ENCODE data around the gene HOPX.
"Not testable (repeated sequence)": the region's sequence is repeated elsewhere in the genome, so short reads cannot be mapped to it uniquely, and the experiment has no call there.

The HOPX gene

DNA sequence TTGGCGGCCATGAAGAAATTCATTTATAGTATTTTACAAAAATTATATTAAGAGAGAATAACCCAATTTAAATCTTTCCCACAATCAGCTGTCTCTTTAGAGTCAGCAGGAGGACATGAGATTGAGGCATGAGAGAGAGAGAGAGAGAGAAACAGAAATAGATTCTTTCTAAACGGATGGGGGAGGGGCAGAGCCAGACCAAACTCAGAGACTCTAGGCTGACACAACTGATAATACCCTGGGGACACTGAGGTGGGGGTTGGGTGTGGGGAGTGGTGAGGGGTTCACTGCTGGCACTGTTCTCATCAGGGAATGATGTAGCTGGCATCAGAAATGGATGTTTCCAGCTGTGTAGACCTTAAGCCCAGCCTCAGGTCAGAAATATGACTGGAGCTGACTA, 20.5 kb upstream of the HOPX start:
- no peaks in the 10 kb centered on the region for H3K9me3 ChIP-seq (ENCODE audit: control insufficient read depth, insufficient read depth, low read length)
- peaks cover 2% of the 10 kb centered on the region for H3K4me1 ChIP-seq (ENCODE audit: control insufficient read depth, insufficient read depth, low read length)
- H3K36me3 ChIP-seq (ENCODE audit: control insufficient read depth, insufficient read depth, low read length) = no peaks in the 10 kb centered on the region
- no peaks in the 10 kb centered on the region for H3K27me3 ChIP-seq (ENCODE audit: control insufficient read depth, insufficient read depth, low read length)
- no peak overlapping the region for H3K4me3 ChIP-seq (ENCODE audit: low read depth, low read length)
- no peak overlapping the region for H3K9ac ChIP-seq (ENCODE audit: low read depth, low read length)

DNA sequence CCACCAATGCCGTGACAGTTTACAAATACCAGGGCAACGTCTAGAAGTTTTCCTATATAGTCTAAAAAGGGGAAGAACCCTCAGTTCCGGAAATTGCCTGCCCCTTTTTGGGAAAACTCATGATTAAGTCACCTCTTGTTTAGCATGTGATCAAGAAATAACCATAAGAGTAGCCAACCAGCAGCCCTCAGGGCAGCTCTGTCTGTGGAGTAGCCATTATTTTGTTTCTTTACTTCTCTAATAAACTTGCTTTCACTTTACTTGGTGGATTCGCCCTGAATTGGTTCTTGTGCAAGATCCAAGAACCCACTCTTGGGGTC, 20.0 kb upstream of the HOPX start:
- Histone ChIP-seq H3K36me3 (ENCODE audit: control insufficient read depth, insufficient read depth, low read length) (no peaks in the 10 kb centered on the region), H3K9ac (ENCODE audit: low read depth, low read length) (no peak overlapping the region), H3K9me3 (ENCODE audit: control insufficient read depth, insufficient read depth, low read length) (no peaks in the 10 kb centered on the region), H3K4me1 (ENCODE audit: control insufficient read depth, insufficient read depth, low read length) (peaks cover 2% of the 10 kb centered on the region), H3K27me3 (ENCODE audit: control insufficient read depth, insufficient read depth, low read length) (no peaks in the 10 kb centered on the region), H3K4me3 (ENCODE audit: low read depth, low read length) (no peak overlapping the region)

DNA sequence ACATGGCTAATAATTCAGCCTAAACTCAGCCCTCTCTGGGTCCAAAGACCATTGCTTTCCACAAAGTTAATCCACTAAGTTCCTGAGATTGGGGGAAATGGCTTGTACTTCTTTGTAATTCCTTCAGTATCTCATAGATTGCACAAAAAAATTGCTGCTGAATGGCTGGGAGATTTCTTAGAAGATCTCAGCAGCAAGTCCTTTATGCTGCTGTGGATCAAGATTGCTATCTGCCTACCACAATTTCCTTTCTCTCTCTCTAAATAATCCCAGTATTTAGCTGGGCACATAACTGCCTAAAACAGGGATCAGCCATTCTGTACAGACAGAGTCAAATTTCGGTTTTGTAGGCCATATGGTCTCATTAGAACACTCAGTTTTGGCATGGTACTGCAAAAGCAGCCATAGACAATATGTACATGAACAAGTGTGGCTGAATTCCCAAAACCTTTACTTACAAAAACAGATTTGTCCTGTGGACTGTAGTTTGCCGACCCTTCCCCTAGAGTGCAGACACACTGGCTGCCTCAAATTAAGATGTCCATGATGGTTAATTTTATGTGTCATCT, 18.5 kb upstream of the HOPX start:
- Histone ChIP-seq H3K9ac (ENCODE audit: low read depth, low read length) (no peak overlapping the region), H3K27me3 (ENCODE audit: control insufficient read depth, insufficient read depth, low read length) (no peaks in the 10 kb centered on the region), H3K36me3 (ENCODE audit: control insufficient read depth, insufficient read depth, low read length) (no peaks in the 10 kb centered on the region), H3K4me1 (ENCODE audit: control insufficient read depth, insufficient read depth, low read length) (peaks cover 2% of the 10 kb centered on the region), H3K9me3 (ENCODE audit: control insufficient read depth, insufficient read depth, low read length) (no peaks in the 10 kb centered on the region), H3K4me3 (ENCODE audit: low read depth, low read length) (no peak overlapping the region)

DNA sequence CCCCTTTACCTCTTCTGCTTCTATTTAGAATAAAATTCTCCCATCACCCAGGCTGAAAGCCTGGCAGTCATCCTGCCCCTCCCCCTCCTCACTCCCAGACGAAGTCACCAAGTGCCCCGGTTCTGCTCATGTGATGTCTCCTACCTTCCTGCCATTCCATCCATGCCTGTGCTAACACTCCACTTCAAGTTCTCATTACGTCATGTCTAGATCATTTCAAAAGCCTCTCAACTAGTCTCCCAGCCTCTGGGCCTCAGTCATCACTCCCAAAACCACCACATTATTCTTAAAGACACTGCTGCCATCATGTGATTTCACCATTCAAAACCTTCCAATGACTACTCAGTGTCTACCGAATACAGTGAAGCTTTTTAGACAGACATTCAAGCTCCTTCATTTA, 17.2 kb upstream of the HOPX start:
- no peak overlapping the region for H3K9ac ChIP-seq (ENCODE audit: low read depth, low read length)
- no peaks in the 10 kb centered on the region for H3K9me3 ChIP-seq (ENCODE audit: control insufficient read depth, insufficient read depth, low read length)
- H3K27me3 ChIP-seq (ENCODE audit: control insufficient read depth, insufficient read depth, low read length) = no peaks in the 10 kb centered on the region
- no peaks in the 10 kb centered on the region for H3K36me3 ChIP-seq (ENCODE audit: control insufficient read depth, insufficient read depth, low read length)
- H3K4me3 ChIP-seq (ENCODE audit: low read depth, low read length) = no peak overlapping the region
- H3K4me1 ChIP-seq (ENCODE audit: control insufficient read depth, insufficient read depth, low read length) = no peaks in the 10 kb centered on the region

- H3K36me3 ChIP-seq (ENCODE audit: control insufficient read depth, insufficient read depth, low read length) = no peaks in the 10 kb centered on the region
Observed at GRCh38 chr4:56696056-56696455, 15.0 kb upstream of the HOPX start.

DNA sequence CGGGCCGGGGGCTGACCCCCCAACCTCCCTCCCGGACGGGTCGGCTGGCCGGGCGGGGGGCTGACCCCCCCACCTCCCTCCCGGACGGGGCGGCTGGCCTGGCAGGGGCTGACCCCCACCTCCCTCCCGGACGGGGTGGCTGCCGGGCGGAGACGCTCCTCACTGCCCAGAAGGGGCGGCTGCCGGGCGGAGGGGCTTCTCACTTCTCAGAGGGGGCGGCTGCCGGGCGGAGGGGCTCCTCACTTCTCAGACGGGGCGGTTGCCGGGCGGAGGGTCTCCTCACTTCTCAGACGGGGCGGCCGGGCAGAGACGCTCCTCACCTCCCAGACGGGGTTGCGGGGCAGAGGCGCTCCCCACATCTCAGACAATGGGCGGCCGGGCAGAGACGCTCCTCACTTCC, 12.4 kb upstream of the HOPX start:
- not testable (repeated sequence) for H3K9me3 ChIP-seq (ENCODE audit: control insufficient read depth, insufficient read depth, low read length); H3K9ac ChIP-seq (ENCODE audit: low read depth, low read length); H3K27me3 ChIP-seq (ENCODE audit: control insufficient read depth, insufficient read depth, low read length); H3K36me3 ChIP-seq (ENCODE audit: control insufficient read depth, insufficient read depth, low read length); H3K4me1 ChIP-seq (ENCODE audit: control insufficient read depth, insufficient read depth, low read length); H3K4me3 ChIP-seq (ENCODE audit: low read depth, low read length)

More at GRCh38 chr4:56696056-56696455, 15.0 kb upstream of the HOPX start:
- H3K9ac ChIP-seq (ENCODE audit: low read depth, low read length) = no peak overlapping the region
- no peaks in the 10 kb centered on the region for H3K4me1 ChIP-seq (ENCODE audit: control insufficient read depth, insufficient read depth, low read length)
- H3K4me3 ChIP-seq (ENCODE audit: low read depth, low read length) = no peak overlapping the region
- H3K27me3 ChIP-seq (ENCODE audit: control insufficient read depth, insufficient read depth, low read length) = no peaks in the 10 kb centered on the region
- no peaks in the 10 kb centered on the region for H3K9me3 ChIP-seq (ENCODE audit: control insufficient read depth, insufficient read depth, low read length)

- no peaks in the 10 kb centered on the region for H3K36me3 ChIP-seq (ENCODE audit: control insufficient read depth, insufficient read depth, low read length)
- H3K4me1 ChIP-seq (ENCODE audit: control insufficient read depth, insufficient read depth, low read length) = peaks cover 2% of the 10 kb centered on the region
- H3K27me3 ChIP-seq (ENCODE audit: control insufficient read depth, insufficient read depth, low read length) = no peaks in the 10 kb centered on the region
- no peaks in the 10 kb centered on the region for H3K9me3 ChIP-seq (ENCODE audit: control insufficient read depth, insufficient read depth, low read length)
- no peak overlapping the region for H3K4me3 ChIP-seq (ENCODE audit: low read depth, low read length)
- H3K9ac ChIP-seq (ENCODE audit: low read depth, low read length) = no peak overlapping the region
Observed at GRCh38 chr4:56692576-56692975, 11.5 kb upstream of the HOPX start.

DNA sequence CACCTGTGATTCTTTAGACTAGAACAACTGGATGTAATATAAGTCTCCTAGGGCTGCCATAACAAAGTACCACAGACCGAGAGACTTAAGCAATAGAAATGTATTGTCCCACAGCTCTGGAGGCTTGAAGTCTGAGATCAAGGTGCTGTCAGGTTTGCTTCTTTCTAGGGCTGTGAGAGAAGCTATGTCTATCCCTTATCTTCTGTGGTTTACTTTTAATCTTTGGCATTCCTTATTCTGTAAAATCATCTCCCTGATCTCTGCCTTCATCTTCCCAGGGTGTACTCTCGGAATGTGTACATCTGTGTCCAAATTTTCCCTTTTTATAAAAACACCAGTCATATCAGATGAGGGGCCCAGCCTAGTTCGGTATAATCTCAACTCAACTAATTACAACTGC, 10.3 kb upstream of the HOPX start:
- H3K27me3 ChIP-seq (ENCODE audit: control insufficient read depth, insufficient read depth, low read length) = no peaks in the 10 kb centered on the region
- H3K4me1 ChIP-seq (ENCODE audit: control insufficient read depth, insufficient read depth, low read length) = peaks cover 2% of the 10 kb centered on the region
- no peaks in the 10 kb centered on the region for H3K9me3 ChIP-seq (ENCODE audit: control insufficient read depth, insufficient read depth, low read length)
- H3K36me3 ChIP-seq (ENCODE audit: control insufficient read depth, insufficient read depth, low read length) = no peaks in the 10 kb centered on the region
- no peak overlapping the region for H3K4me3 ChIP-seq (ENCODE audit: low read depth, low read length)
- H3K9ac ChIP-seq (ENCODE audit: low read depth, low read length) = no peak overlapping the region

- Histone ChIP-seq H3K36me3 (ENCODE audit: control insufficient read depth, insufficient read depth, low read length) (no peaks in the 10 kb centered on the region), H3K4me1 (ENCODE audit: control insufficient read depth, insufficient read depth, low read length) (peaks cover 2% of the 10 kb centered on the region), H3K9me3 (ENCODE audit: control insufficient read depth, insufficient read depth, low read length) (no peaks in the 10 kb centered on the region), H3K4me3 (ENCODE audit: low read depth, low read length) (no peak overlapping the region), H3K27me3 (ENCODE audit: control insufficient read depth, insufficient read depth, low read length) (no peaks in the 10 kb centered on the region), H3K9ac (ENCODE audit: low read depth, low read length) (no peak overlapping the region)
Observed at GRCh38 chr4:56690393-56690792, 9.3 kb upstream of the HOPX start.

DNA sequence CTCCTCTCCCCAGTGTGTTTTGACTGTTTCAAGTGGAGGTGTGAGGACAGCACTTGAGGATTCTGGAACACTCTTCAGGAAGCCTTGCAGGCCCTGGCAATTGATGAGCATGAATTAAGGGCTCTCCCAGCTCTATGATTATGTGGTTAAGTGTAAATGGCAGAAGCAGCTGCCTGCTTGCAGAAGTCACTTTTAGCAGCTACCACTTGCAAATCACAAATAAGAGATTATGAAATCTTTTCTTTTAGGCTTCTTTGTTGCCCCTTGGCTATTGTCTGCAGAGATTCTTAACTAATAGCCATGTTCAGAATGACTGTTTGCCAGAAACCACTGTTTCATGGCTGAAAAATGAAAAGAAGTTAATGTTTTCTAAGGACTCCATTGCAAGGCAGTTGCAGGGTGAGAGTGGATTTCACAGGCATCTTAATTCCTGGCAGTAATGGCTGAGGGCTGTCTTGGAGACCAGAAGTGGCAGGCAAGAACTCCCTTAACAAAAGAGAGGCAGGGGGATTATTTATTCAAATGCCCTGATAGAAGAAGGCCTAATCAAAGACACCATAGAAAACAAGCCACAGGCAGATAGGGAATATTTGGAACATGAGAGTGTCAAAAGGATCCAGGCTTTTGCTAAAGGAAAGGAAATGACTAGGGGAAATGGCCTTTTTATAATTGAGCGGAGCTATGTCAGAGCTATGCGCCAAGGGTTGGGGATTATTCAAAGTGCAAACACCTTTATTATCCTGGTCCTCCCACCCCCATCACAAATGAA, 8.3 kb upstream of the HOPX start:
- Histone ChIP-seq H3K4me1 (ENCODE audit: control insufficient read depth, insufficient read depth, low read length) (peaks cover 2% of the 10 kb centered on the region), H3K9me3 (ENCODE audit: control insufficient read depth, insufficient read depth, low read length) (no peaks in the 10 kb centered on the region), H3K9ac (ENCODE audit: low read depth, low read length) (no peak overlapping the region), H3K36me3 (ENCODE audit: control insufficient read depth, insufficient read depth, low read length) (no peaks in the 10 kb centered on the region), H3K4me3 (ENCODE audit: low read depth, low read length) (no peak overlapping the region), H3K27me3 (ENCODE audit: control insufficient read depth, insufficient read depth, low read length) (no peaks in the 10 kb centered on the region)

- H3K27me3 ChIP-seq (ENCODE audit: control insufficient read depth, insufficient read depth, low read length) = peaks cover 2% of the 10 kb centered on the region
- no peak overlapping the region for H3K9ac ChIP-seq (ENCODE audit: low read depth, low read length)
- no peaks in the 10 kb centered on the region for H3K9me3 ChIP-seq (ENCODE audit: control insufficient read depth, insufficient read depth, low read length)
- no peaks in the 10 kb centered on the region for H3K36me3 ChIP-seq (ENCODE audit: control insufficient read depth, insufficient read depth, low read length)
- no peak overlapping the region for H3K4me3 ChIP-seq (ENCODE audit: low read depth, low read length)
- H3K4me1 ChIP-seq (ENCODE audit: control insufficient read depth, insufficient read depth, low read length) = peaks cover 2% of the 10 kb centered on the region
Observed at GRCh38 chr4:56688094-56688647, 7.1 kb upstream of the HOPX start.

GRCh38 chr4:56686537-56687231, 5.6 kb upstream of the HOPX start:
- Histone ChIP-seq H3K9ac (ENCODE audit: low read depth, low read length) (no peak overlapping the region), H3K9me3 (ENCODE audit: control insufficient read depth, insufficient read depth, low read length) (no peaks in the 10 kb centered on the region), H3K4me3 (ENCODE audit: low read depth, low read length) (no peak overlapping the region), H3K36me3 (ENCODE audit: control insufficient read depth, insufficient read depth, low read length) (no peaks in the 10 kb centered on the region), H3K4me1 (ENCODE audit: control insufficient read depth, insufficient read depth, low read length) (peaks cover 3% of the 10 kb centered on the region), H3K27me3 (ENCODE audit: control insufficient read depth, insufficient read depth, low read length) (peaks cover 2% of the 10 kb centered on the region)

Measured in iPS-15b (cell line).